HG02678 (cell line): ENCODE results near the gene TMEM87A.

ENCODE experiments used
- ATAC-seq: cut with Tn5 transposase; IDR thresholded peaks from one replicate; pipeline ENCODE4 v1.9.1; 2021; ENCODE audit warnings: mild to moderate bottlenecking, moderate library complexity; ENCODE audit not compliant: unreplicated experiment

TMEM87A gene

DNA sequence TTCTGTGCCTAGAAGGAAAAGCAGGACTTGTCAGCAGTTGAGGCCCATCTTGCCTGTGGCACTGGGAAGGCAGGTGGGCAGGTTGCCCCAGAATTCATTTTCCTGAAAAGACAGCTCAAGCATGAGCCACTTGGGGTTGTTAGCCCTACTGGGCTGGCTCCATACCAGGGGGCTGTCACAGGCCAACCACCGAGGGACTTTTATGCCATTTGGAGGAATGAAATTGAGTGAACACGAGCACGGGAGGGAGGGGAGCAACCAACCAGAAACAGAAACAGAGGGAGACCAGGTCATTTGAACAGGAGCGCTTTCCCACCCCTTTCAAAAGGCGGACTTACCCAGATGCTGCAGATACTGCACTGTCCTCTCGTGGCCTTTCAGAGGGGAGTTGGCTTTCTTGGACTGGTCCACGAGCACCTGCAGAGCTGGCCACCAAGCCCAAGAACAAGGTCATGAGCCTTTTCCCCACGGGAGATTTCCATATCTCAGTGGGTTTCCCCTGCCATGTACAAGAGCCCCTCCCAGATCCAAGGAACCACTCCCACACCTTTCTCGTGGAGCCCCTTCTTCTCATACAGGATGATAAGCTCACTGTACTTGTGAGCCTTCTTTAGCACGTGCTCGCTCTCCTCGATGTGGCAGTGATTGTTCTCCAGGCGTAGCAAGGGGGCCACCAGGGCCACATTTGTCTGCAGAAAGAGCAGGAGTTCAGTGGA is 106.8 kb downstream of the TMEM87A start:
- ATAC-seq, result no peak

GRCh38 chr15:42165106-42165505 is 108.1 kb downstream of the TMEM87A start:
- no peak for ATAC-seq

DNA sequence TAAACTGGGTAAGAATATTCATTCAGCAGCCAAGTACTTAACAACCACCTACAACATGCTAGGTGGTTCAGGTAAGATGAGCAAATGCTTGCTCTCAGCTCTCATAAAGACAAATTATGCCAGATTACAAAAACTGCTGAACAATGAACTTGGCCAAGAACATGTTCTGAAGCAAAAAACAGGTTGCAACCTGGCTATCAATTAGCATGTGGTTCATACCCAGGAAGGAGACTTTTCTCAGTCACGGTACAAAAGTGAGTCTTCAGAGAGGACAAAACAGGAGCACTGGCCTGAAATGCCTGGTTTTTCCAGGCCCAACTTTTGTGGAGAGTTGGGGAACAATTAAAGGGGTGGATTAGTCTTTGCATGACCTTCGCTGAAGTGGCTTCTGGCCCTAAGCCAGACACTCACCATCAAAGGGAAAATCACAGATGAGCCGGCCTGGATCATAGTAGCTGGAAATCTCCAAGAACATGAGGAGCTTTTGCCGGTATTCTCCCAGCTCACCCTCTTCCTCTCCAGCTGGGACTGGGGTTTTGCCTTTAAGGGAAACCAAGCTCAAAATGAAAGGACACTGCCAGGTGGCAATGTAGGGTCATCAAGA is 109.2 kb downstream of the TMEM87A start:
- no peak for ATAC-seq

GRCh38 chr15:42163291-42163690 is 109.9 kb downstream of the TMEM87A start:
- no peak for ATAC-seq
